Mesodermal cell (in vitro differentiated cells): ENCODE measurements around the gene RNF14.

Source experiments
- H3K27ac ChIP-seq: 2 replicates; pipeline ENCODE4 v1.7.0; 2013; ENCODE audit warnings: mild to moderate bottlenecking, low read depth, low read length, moderate library complexity; ENCODE audit not compliant: severe bottlenecking
- H3K36me3 ChIP-seq: 2 replicates; pipeline ENCODE4 v1.7.1; 2013; ENCODE audit warnings: mild to moderate bottlenecking, low read length, moderate library complexity; ENCODE audit not compliant: control insufficient read depth, insufficient read depth
- H3K4me1 ChIP-seq: one replicate; pipeline ENCODE4 v1.7.1; 2013; ENCODE audit warnings: mild to moderate bottlenecking, low read length; ENCODE audit not compliant: insufficient read depth, control insufficient read depth, poor library complexity, severe bottlenecking
- H3K4me3 ChIP-seq: 2 replicates; pipeline ENCODE4 v1.7.0; 2013; ENCODE audit warnings: low read length, control low read depth, mild to moderate bottlenecking; ENCODE audit not compliant: insufficient read depth, poor library complexity, severe bottlenecking; ENCODE audit errors: extremely low read depth
- H3K9me3 ChIP-seq: 2 replicates; pipeline ENCODE4 v1.7.1; 2013; ENCODE audit warnings: mild to moderate bottlenecking, low read length, moderate library complexity; ENCODE audit not compliant: control insufficient read depth
- WGBS, 2 experiments: methylation state at CpG; one replicate each; pipeline ENCODE4 v1.1.5; 2013; ENCODE audit warnings: missing lambda C conversion rate in 2 of 2; ENCODE audit not compliant: insufficient coverage in 2 of 2; 5-methylcytosine and 5-hydroxymethylcytosine counted together

Gene RNF14

GRCh38 chr5:141982626-141983025 lies 13.7 kb downstream of the RNF14 start:
- Histone ChIP-seq H3K4me3 (no peak overlapping the region), H3K9me3 (no peaks in the 10 kb centered on the region), H3K4me1 (no peaks in the 10 kb centered on the region), H3K27ac (no peak overlapping the region), H3K36me3 (peaks cover 90% of the 10 kb centered on the region)
- 44 to 46% methylated on average over 2 of the region's 2 CpGs for WGBS, 2 experiments

- no peak overlapping the region for H3K4me3 ChIP-seq
- no peaks in the 10 kb centered on the region for H3K9me3 ChIP-seq
- no peak overlapping the region for H3K27ac ChIP-seq
- no peaks in the 10 kb centered on the region for H3K4me1 ChIP-seq
- peaks cover 79% of the 10 kb centered on the region for H3K36me3 ChIP-seq
Measured at GRCh38 chr5:141986072-141986471, 17.2 kb downstream of the RNF14 start.

- WGBS, 2 experiments = no CpG with 5 or more reads among the region's 1 CpG
- Histone ChIP-seq H3K4me1 (no peaks in the 10 kb centered on the region), H3K27ac (no peak overlapping the region), H3K9me3 (no peaks in the 10 kb centered on the region), H3K36me3 (peaks cover 75% of the 10 kb centered on the region), H3K4me3 (no peak overlapping the region)
Measured at GRCh38 chr5:141989720-141990119, 20.8 kb downstream of the RNF14 start.

GRCh38 chr5:141992349-141992963 lies 23.6 kb downstream of the RNF14 start:
- WGBS, 2 experiments = 20% methylated on average over 1 of the region's 2 CpGs; no CpG with 5 or more reads in 1 of the 2 experiments
- H3K9me3 ChIP-seq = no peaks in the 10 kb centered on the region
- H3K27ac ChIP-seq = no peak overlapping the region
- H3K4me3 ChIP-seq = no peak overlapping the region
- no peaks in the 10 kb centered on the region for H3K4me1 ChIP-seq
- peaks cover 63% of the 10 kb centered on the region for H3K36me3 ChIP-seq

GRCh38 chr5:141994511-141995136 lies 25.7 kb downstream of the RNF14 start:
- WGBS, 2 experiments = 67 to 72% methylated on average over 4 of the region's 4 CpGs
- Histone ChIP-seq H3K4me3 (no peak overlapping the region), H3K4me1 (no peaks in the 10 kb centered on the region), H3K36me3 (peaks cover 70% of the 10 kb centered on the region), H3K27ac (no peak overlapping the region), H3K9me3 (no peaks in the 10 kb centered on the region)

GRCh38 chr5:141995656-141996055 lies 26.8 kb downstream of the RNF14 start:
- no peak overlapping the region for H3K4me3 ChIP-seq
- no peaks in the 10 kb centered on the region for H3K9me3 ChIP-seq
- no peak overlapping the region for H3K27ac ChIP-seq
- 100% methylated on average over 1 of the region's 3 CpGs; no CpG with 5 or more reads in 1 of the 2 experiments for WGBS, 2 experiments
- no peaks in the 10 kb centered on the region for H3K4me1 ChIP-seq
- peaks cover 70% of the 10 kb centered on the region for H3K36me3 ChIP-seq

- H3K4me1 ChIP-seq = no peaks in the 10 kb centered on the region
- H3K4me3 ChIP-seq = no peak overlapping the region
- H3K36me3 ChIP-seq = peaks cover 79% of the 10 kb centered on the region
- H3K9me3 ChIP-seq = no peaks in the 10 kb centered on the region
- no peak overlapping the region for H3K27ac ChIP-seq
- WGBS, 2 experiments = 75 to 82% methylated on average over 6 of the region's 6 CpGs
Measured at GRCh38 chr5:141997358-141997960, 28.6 kb downstream of the RNF14 start.

GRCh38 chr5:142000173-142000572 lies 31.3 kb downstream of the RNF14 start:
- peaks cover 77% of the 10 kb centered on the region for H3K36me3 ChIP-seq
- no peaks in the 10 kb centered on the region for H3K4me1 ChIP-seq
- 93 to 100% methylated on average over 1 of the region's 1 CpG for WGBS, 2 experiments
- H3K9me3 ChIP-seq = no peaks in the 10 kb centered on the region
- no peak overlapping the region for H3K4me3 ChIP-seq
- H3K27ac ChIP-seq = no peak overlapping the region

- Histone ChIP-seq H3K36me3 (peaks cover 77% of the 10 kb centered on the region), H3K9me3 (no peaks in the 10 kb centered on the region), H3K4me3 (no peak overlapping the region), H3K27ac (no peak overlapping the region), H3K4me1 (no peaks in the 10 kb centered on the region)
- 82 to 100% methylated on average over 1 to 4 of the region's 6 CpGs for WGBS, 2 experiments
Measured at GRCh38 chr5:142000704-142001484, 32.0 kb downstream of the RNF14 start.

- peaks cover 90% of the 10 kb centered on the region for H3K36me3 ChIP-seq
- WGBS, 2 experiments = 90 to 100% methylated on average over 1 of the region's 2 CpGs
Measured at GRCh38 chr5:142003266-142003800, 34.4 kb downstream of the RNF14 start.

More at GRCh38 chr5:142003266-142003800, 34.4 kb downstream of the RNF14 start:
- Histone ChIP-seq H3K9me3 (no peaks in the 10 kb centered on the region), H3K4me3 (no peak overlapping the region), H3K4me1 (no peaks in the 10 kb centered on the region), H3K27ac (no peak overlapping the region)
